ENCODE results near the gene C2orf49. TPM values are rescaled to one million over a fixed set of nuclear protein-coding genes. Genes with fewer than 3 reads are reported as not detected.

C2orf49 gene
- total and polyA plus RNA-seq, 2 of the 8 experiments (the other 6 are each of a cell fraction or from before 2014, with no cell fraction given) = 5.6 to 19.9 TPM

- H3K4ac ChIP-seq (replicated peaks; ENCODE audit: insufficient read length, low read depth, low read length) = no peak overlapping the region
- H2BK15ac ChIP-seq (ENCODE audit: low read length) = no peak overlapping the region
- no peak overlapping the region for H3K4me2 ChIP-seq (ENCODE audit: insufficient read depth in 1 of 2, low read depth in 2 of 2, low read length in 2 of 2)
- no peak overlapping the region for H3K23ac ChIP-seq (ENCODE audit: insufficient read length)
- H3K4me1 ChIP-seq (replicated peaks in 1 of 4; ENCODE audit: control insufficient read depth in 3 of 4, insufficient read depth in 4 of 4, low read length in 3 of 4) = no peaks in the 10 kb centered on the region
- H3K79me2 ChIP-seq (ENCODE audit: control insufficient read depth in 1 of 2, insufficient read depth in 2 of 2, low read length in 2 of 2) = no peaks in the 10 kb centered on the region
- no peak overlapping the region for H2BK20ac ChIP-seq (ENCODE audit: low read length)
- H3K9ac ChIP-seq (replicated peaks in 1 of 4; ENCODE audit: extremely low read depth in 1 of 4, low read depth in 3 of 4, low read length in 3 of 4) = no peak overlapping the region
- H3K4me3 ChIP-seq (ENCODE audit: extremely low read depth in 1 of 4, insufficient read depth in 2 of 4, low read depth in 3 of 4, low read length in 4 of 4) = no peak overlapping the region
- peaks cover 0 to 2% of the 10 kb centered on the region in 2 experiments for H4K20me1 ChIP-seq (replicated peaks in 1 of 2; ENCODE audit: control insufficient read depth in 1 of 2, insufficient read depth in 2 of 2, low read length in 2 of 2)
- H2AK5ac ChIP-seq (ENCODE audit: low read depth, low read length) = no peak overlapping the region
- DNase-seq (ENCODE audit: low read depth in 1 of 2, low spot score in 2 of 2) = no peak
- H2BK5ac ChIP-seq (ENCODE audit: low read depth, low read length) = no peak overlapping the region
- peaks cover 0 to 21% (median 10%) of the 10 kb centered on the region in 4 experiments; a peak in 6 of 8 replicates for H3K36me3 ChIP-seq (ENCODE audit: control insufficient read depth in 2 of 4, insufficient read depth in 4 of 4, low read length in 3 of 4)
- ChIA-PET POLR2A (ENCODE audit: partially characterized antibody) (interaction anchor here (0.8 to 1.1 kb wide), 2 partner anchors 10 to 12 kb away, joined by 3 read pairs; no protein-coding TSS in a partner anchor), CTCF (ENCODE audit: partially characterized antibody) (interaction anchor here (0.6 to 7.2 kb wide), 21 partner anchors 9 to 741 kb away, joined by 3 to 122 read pairs (median 4); partner anchors contain the start of gene FHL2)
- no peak overlapping the region for H3K56ac ChIP-seq (replicated peaks; ENCODE audit: insufficient read length, low read depth, low read length)
- no peaks in the 10 kb centered on the region for H3K23me2 ChIP-seq (ENCODE audit: low read depth, low read length)
- H2AFZ ChIP-seq (ENCODE audit: low read length) = no peak overlapping the region
- no peak overlapping the region for H3K18ac ChIP-seq (ENCODE audit: extremely low read depth, low read length)
- no peaks in the 10 kb centered on the region for H3K79me1 ChIP-seq (ENCODE audit: low read depth, low read length)
- WGBS, 2 experiments (ENCODE audit: extremely low coverage in 1 of 2, insufficient coverage in 1 of 2, insufficient read length in 1 of 2, insufficient replicate concordance in 2 of 2, low coverage in 1 of 2, low lambda C conversion rate in 2 of 2, missing lambda C conversion rate in 1 of 2) = 82% methylated on average over 8 of the region's 8 CpGs; no CpG with 5 or more reads in 1 of the 2 experiments
- H3K9me3 ChIP-seq (ENCODE audit: insufficient read depth in 2 of 2, low read depth in 1 of 2, low read length in 1 of 2) = no peaks in the 10 kb centered on the region
- H4K8ac ChIP-seq (ENCODE audit: extremely low read depth, insufficient read depth, low read length) = no peak overlapping the region
- no peak for FAIRE-seq
- H2BK120ac ChIP-seq (replicated peaks; ENCODE audit: low read depth, low read length) = no peak overlapping the region
- no peak overlapping the region for H4K91ac ChIP-seq (replicated peaks; ENCODE audit: insufficient read length, low read length)
- H3K14ac ChIP-seq (ENCODE audit: insufficient read length) = no peak overlapping the region
- H3K27me3 ChIP-seq (replicated peaks in 1 of 4; ENCODE audit: control insufficient read depth in 3 of 4, extremely low read depth in 1 of 4, insufficient read depth in 3 of 4, low read length in 3 of 4) = no peaks in the 10 kb centered on the region
- H2BK12ac ChIP-seq (ENCODE audit: low read depth, low read length) = no peak overlapping the region
- no peak overlapping the region for H4K5ac ChIP-seq (ENCODE audit: insufficient read length, low read depth, low read length)
- H3K27ac ChIP-seq (ENCODE audit: low read depth, low read length) = no peak overlapping the region
- TF ChIP-seq, protein P1, sequence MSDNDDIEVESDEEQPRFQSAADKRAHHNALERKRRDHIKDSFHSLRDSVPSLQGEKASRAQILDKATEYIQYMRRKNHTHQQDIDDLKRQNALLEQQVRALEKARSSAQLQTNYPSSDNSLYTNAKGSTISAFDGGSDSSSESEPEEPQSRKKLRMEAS (IDR thresholded peaks at IDR 0.05) = no peak
- no peak for TF ChIP-seq CHD2 (IDR thresholded peaks at IDR 0.05; ENCODE audit: low read length)
- TF ChIP-seq CTBP2 (IDR thresholded peaks at IDR 0.05; ENCODE audit: borderline replicate concordance, insufficient read depth, insufficient read length, low read length) = no peak
- TF ChIP-seq NRF1 (IDR thresholded peaks at IDR 0.05; ENCODE audit: low read depth, low read length) = no peak
- no peak for TF ChIP-seq SP2 (IDR thresholded peaks at IDR 0.05; ENCODE audit: low read length)
- no peak for TF ChIP-seq SUZ12 (IDR thresholded peaks at IDR 0.05; ENCODE audit: low read length)
- no peak for TF ChIP-seq JUN (IDR thresholded peaks at IDR 0.05; ENCODE audit: low read depth, low read length)
- TF ChIP-seq CHD1 (IDR thresholded peaks at IDR 0.05; ENCODE audit: low read depth, low read length) = no peak
- TF ChIP-seq ATF3 (IDR thresholded peaks at IDR 0.05; ENCODE audit: insufficient read depth, low read depth, low read length) = no peak
- no peak for TF ChIP-seq MAFK (IDR thresholded peaks at IDR 0.05; ENCODE audit: low read depth, low read length)
- no peak for TF ChIP-seq CBX5 (IDR thresholded peaks at IDR 0.05; ENCODE audit: low read depth, low read length)
- no peak for TF ChIP-seq BRCA1 (IDR thresholded peaks at IDR 0.05; ENCODE audit: low read depth, low read length)
- no peak for TF ChIP-seq RXRA (IDR thresholded peaks at IDR 0.05; ENCODE audit: insufficient read depth, low read depth, low read length)
Observed at GRCh38 chr2:105368759-105369408, 31.5 kb downstream of the C2orf49 start.

All from H1 (cell line).